NCI-H69 (cell line): ENCODE data around the gene CHD6.

Source experiments
- DNase-seq: peaks from one replicate; lab custom pipeline; 2025; lab: John Stamatoyannopoulos, UW

Gene CHD6

GRCh38 chr20:41394081-41394480 lies 224.1 kb downstream of the CHD6 start:
- no peak for DNase-seq

GRCh38 chr20:41393705-41394066 lies 224.5 kb downstream of the CHD6 start:
- DNase-seq = peak; percentile 8

GRCh38 chr20:41392871-41393704 lies 225.1 kb downstream of the CHD6 start:
- no peak for DNase-seq

GRCh38 chr20:41392295-41392694 lies 225.9 kb downstream of the CHD6 start:
- no peak for DNase-seq

GRCh38 chr20:41391587-41392001 lies 226.6 kb downstream of the CHD6 start:
- no peak for DNase-seq

GRCh38 chr20:41390889-41391288 lies 227.3 kb downstream of the CHD6 start:
- DNase-seq = no peak

- peak; percentile 36 for DNase-seq
Measured at GRCh38 chr20:41387444-41387851, 230.7 kb downstream of the CHD6 start.

- DNase-seq = peak; percentile 6
Measured at GRCh38 chr20:41386502-41387427, 231.4 kb downstream of the CHD6 start.

- DNase-seq = no peak
Measured at GRCh38 chr20:41382791-41383305, 235.3 kb downstream of the CHD6 start.

- DNase-seq = no peak
Measured at GRCh38 chr20:41380551-41381193, 237.5 kb downstream of the CHD6 start.

GRCh38 chr20:41379551-41379950 lies 238.6 kb downstream of the CHD6 start:
- DNase-seq = no peak

- no peak for DNase-seq
Measured at GRCh38 chr20:41377275-41377674, 240.9 kb downstream of the CHD6 start.

GRCh38 chr20:41376349-41376748 lies 241.8 kb downstream of the CHD6 start:
- DNase-seq = no peak

- no peak for DNase-seq
Measured at GRCh38 chr20:41375846-41376245, 242.3 kb downstream of the CHD6 start.

GRCh38 chr20:41373931-41374920 lies 244.0 kb downstream of the CHD6 start:
- DNase-seq = no peak

GRCh38 chr20:41373251-41373783 lies 244.9 kb downstream of the CHD6 start:
- DNase-seq = peak; percentile 32

- DNase-seq = no peak
Measured at GRCh38 chr20:41371371-41371770, 246.8 kb downstream of the CHD6 start.

GRCh38 chr20:41370176-41370575 lies 248.0 kb downstream of the CHD6 start:
- no peak for DNase-seq

- DNase-seq = no peak
Measured at GRCh38 chr20:41369673-41370072, 248.5 kb downstream of the CHD6 start.

- no peak for DNase-seq
Measured at GRCh38 chr20:41367956-41368355, 250.2 kb downstream of the CHD6 start.

GRCh38 chr20:41367393-41367695 lies 250.8 kb downstream of the CHD6 start:
- no peak for DNase-seq
